ENCODE data around the gene AGBL1.

Gene AGBL1

DNA sequence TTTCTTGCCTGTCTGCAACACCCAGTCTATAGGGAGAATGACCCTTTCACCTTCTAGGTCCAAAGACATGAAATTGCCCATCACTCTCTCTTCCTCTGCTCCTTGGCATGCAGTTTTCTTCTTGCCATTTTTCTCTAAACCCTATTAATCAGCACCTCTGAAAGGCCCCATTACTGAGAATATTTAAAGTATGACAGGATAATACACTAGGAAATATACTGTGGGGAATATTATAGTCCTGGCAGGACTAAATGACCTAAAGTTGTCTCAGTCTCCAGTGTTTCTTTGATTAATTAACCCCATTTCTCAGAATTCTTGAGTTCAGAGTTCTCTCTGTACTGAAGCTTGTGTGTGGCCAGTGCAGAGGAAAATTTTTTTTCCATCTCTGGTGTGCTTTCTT lies 730.7 kb downstream of the AGBL1 start:
- Mint-ChIP-seq H3K4me3 (no peak overlapping the region), H3K9me3 (no peaks in the 10 kb centered on the region)
- TF ChIP-seq, protein P1, sequence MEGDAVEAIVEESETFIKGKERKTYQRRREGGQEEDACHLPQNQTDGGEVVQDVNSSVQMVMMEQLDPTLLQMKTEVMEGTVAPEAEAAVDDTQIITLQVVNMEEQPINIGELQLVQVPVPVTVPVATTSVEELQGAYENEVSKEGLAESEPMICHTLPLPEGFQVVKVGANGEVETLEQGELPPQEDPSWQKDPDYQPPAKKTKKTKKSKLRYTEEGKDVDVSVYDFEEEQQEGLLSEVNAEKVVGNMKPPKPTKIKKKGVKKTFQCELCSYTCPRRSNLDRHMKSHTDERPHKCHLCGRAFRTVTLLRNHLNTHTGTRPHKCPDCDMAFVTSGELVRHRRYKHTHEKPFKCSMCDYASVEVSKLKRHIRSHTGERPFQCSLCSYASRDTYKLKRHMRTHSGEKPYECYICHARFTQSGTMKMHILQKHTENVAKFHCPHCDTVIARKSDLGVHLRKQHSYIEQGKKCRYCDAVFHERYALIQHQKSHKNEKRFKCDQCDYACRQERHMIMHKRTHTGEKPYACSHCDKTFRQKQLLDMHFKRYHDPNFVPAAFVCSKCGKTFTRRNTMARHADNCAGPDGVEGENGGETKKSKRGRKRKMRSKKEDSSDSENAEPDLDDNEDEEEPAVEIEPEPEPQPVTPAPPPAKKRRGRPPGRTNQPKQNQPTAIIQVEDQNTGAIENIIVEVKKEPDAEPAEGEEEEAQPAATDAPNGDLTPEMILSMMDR (IDR thresholded peaks at IDR 0.05), result no peak

DNA sequence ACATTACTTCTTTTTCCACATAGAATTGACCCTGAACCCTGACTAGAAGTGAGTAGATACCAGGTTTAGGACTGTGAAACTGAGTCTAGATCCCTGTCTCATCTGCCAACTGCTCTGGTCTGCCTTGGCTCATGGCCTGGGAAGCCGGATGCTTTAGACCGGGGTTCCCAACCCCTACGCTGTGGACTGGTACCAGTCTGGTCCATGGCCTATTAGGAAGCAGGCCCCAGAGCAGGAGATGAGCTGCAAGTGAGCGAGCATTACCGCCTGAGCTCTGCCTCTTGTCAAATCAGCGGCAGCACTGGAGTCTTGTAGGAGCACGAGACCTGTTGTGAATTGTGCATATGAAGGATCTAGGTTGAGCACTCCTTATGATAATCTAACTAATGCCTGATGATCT lies 734.2 kb downstream of the AGBL1 start:
- Mint-ChIP-seq H3K4me1 (no peaks in the 10 kb centered on the region), H3K4me3 (no peak overlapping the region), H3K9me3 (no peaks in the 10 kb centered on the region), H3K27ac (no peak overlapping the region), H3K27me3 (ENCODE audit: low read depth, poor library complexity) (peaks cover 9% of the 10 kb centered on the region), H3K36me3 (ENCODE audit: low read depth) (no peaks in the 10 kb centered on the region)
- TF ChIP-seq, protein P1 (IDR thresholded peaks at IDR 0.05), result no peak
- no peak for DNase-seq

More for the DNA sequence above, 730.7 kb downstream of the AGBL1 start:
- Mint-ChIP-seq H3K4me1 (no peaks in the 10 kb centered on the region), H3K27ac (no peak overlapping the region), H3K36me3 (ENCODE audit: low read depth) (no peaks in the 10 kb centered on the region), H3K27me3 (ENCODE audit: low read depth, poor library complexity) (peaks cover 15% of the 10 kb centered on the region)
- no peak for DNase-seq

DNA sequence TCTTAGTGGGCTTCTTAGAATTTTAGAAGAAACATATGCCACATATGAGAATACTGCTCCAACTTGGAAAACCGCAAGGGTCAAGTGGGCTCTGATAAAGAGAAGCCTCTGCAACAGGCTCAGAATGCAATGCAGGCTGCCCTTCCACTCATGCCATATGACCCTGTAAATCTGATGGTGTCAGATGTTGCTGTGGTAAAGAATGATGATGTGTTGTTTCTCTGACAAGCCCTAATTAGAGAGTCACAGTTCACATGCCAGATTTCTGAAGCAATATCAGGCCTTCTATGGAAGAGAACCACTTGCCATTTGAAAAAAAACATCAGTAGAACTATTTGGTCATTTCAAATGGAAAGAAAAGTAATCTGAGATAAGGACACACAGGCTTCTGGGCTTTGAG lies 749.6 kb downstream of the AGBL1 start:
- Mint-ChIP-seq H3K27me3 (ENCODE audit: low read depth, poor library complexity) (no peaks in the 10 kb centered on the region), H3K4me1 (peaks cover 11% of the 10 kb centered on the region), H3K27ac (peak overlapping the region; percentile 29), H3K4me3 (no peak overlapping the region), H3K9me3 (peaks cover 13% of the 10 kb centered on the region), H3K36me3 (ENCODE audit: low read depth) (no peaks in the 10 kb centered on the region)
- DNase-seq, result no peak
- TF ChIP-seq, protein P1 (IDR thresholded peaks at IDR 0.05), result no peak

DNA sequence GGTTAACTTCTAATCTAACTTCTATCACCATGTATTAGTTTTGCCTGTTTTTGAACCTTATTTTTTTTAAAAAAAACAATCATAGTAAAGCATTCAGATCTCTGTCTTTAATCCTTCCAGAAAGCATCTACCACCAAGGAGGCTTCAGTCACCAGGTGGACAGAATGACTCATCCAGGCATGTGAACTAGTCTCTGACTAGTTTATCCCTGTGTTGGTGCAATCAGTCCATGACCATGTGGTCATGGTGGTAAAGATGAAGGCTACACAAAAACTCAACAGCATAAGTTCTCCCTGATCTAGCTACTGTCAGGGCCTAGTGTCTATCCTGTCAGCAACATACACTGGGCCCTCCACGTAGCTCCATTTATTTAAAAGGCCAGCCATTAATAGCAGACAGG lies 750.6 kb downstream of the AGBL1 start:
- Mint-ChIP-seq H3K9me3 (peaks cover 8% of the 10 kb centered on the region), H3K4me3 (no peak overlapping the region), H3K36me3 (ENCODE audit: low read depth) (no peaks in the 10 kb centered on the region), H3K27ac (no peak overlapping the region), H3K4me1 (peaks cover 11% of the 10 kb centered on the region), H3K27me3 (ENCODE audit: low read depth, poor library complexity) (no peaks in the 10 kb centered on the region)
- TF ChIP-seq, protein P1 (IDR thresholded peaks at IDR 0.05), result no peak
- no peak for DNase-seq

DNA sequence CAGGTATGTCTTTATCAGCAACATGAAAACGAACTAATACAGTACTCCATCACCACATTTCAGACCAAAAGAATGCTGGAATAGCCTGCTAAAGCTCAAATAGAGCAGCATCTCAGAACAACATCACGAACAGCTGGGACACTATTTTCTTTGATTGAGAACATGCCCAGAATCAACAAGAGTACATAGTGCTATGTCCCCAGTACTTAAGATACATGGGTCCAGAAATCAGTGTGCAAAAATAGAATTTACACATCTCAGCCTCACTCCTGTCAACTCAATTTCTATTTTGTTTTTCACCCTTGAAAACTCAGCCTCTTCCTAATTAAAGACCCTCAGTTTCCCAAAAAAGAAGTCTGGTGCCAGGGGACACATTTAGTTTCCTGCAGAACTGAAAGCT lies 753.9 kb downstream of the AGBL1 start:
- Mint-ChIP-seq H3K27me3 (ENCODE audit: low read depth, poor library complexity) (no peaks in the 10 kb centered on the region), H3K4me3 (no peak overlapping the region), H3K9me3 (peaks cover 8% of the 10 kb centered on the region), H3K27ac (no peak overlapping the region), H3K4me1 (peaks cover 11% of the 10 kb centered on the region), H3K36me3 (ENCODE audit: low read depth) (no peaks in the 10 kb centered on the region)
- DNase-seq, result no peak
- TF ChIP-seq, protein P1 (IDR thresholded peaks at IDR 0.05), result no peak

DNA sequence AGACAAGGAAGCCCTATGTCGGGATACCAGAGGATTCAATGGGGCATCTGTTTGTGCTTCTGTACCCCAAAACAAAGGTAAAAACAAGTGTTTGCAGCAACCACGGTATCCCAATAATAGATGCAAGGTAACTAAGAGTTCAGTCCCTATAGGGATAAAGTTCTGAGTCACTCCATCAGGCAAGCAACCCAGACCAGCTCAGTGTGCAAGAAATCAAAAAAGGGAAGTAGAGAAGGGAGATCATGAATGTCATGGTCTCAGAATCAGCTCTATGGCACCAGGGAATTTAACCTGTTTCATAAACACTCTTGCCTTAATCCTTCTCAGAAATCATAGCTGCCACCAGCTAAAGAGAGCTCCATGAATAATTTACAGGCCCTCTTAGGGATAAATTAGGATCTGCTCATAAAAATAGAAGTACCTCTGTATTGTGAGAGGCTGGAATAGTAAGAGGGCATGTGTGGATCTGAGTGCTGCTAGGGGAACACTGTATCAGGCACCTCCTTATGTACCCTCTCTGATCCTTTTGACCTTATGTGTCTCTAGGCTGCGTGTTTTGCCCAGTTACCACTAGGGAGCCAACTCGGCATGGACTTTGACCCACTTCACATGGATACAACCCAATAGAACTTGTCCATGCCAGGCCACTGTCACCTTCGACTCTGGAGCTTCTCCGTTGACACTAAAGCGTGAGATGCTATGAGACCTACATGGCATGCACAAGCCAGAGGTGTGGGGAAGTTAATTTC lies 754.6 kb downstream of the AGBL1 start:
- H3K9me3 Mint-ChIP-seq, result peaks cover 8% of the 10 kb centered on the region
- H3K36me3 Mint-ChIP-seq (ENCODE audit: low read depth), result no peaks in the 10 kb centered on the region
- no peak for DNase-seq
- no peak overlapping the region for H3K4me3 Mint-ChIP-seq
- no peak overlapping the region for H3K27ac Mint-ChIP-seq
- peaks cover 4% of the 10 kb centered on the region for H3K4me1 Mint-ChIP-seq
- TF ChIP-seq, protein P1 (IDR thresholded peaks at IDR 0.05), result no peak
- H3K27me3 Mint-ChIP-seq (ENCODE audit: low read depth, poor library complexity), result no peaks in the 10 kb centered on the region

Data from nephron progenitor cell (in vitro differentiated cells).